Bronchial epithelial cell (primary cell): ENCODE data around the gene FAM167B. TPM values are rescaled to one million over a fixed set of nuclear protein-coding genes. Genes with fewer than 3 reads are reported as not detected.

Experiments used
- DNase-seq: peaks from one replicate; pipeline ENCODE4 v3.0.0-alpha.2; 2010; ENCODE audit warnings: low read depth
- FAIRE-seq: peaks from 2 replicates; lab custom pipeline; 2011; peaks lifted over from hg19 to GRCh38; lab: Jason Lieb, UNC
- H3K27me3 ChIP-seq: 2 replicates; pipeline ENCODE4 v1.5.1; 2011; ENCODE audit warnings: low read length; ENCODE audit not compliant: control insufficient read depth, insufficient read depth
- H3K36me3 ChIP-seq: 2 replicates; pipeline ENCODE4 v1.5.1; 2011; ENCODE audit warnings: low read length; ENCODE audit not compliant: control insufficient read depth, insufficient read depth
- H3K4me3 ChIP-seq: 2 replicates; pipeline ENCODE4 v1.5.1; 2011; ENCODE audit warnings: mild to moderate bottlenecking, low read depth, low read length, control low read depth
- total RNA-seq: library from RNA; depleted of rRNA; stranded (reverse); fragments of >200 nt; gene quantifications from 2 replicates; pipeline ENCODE4 v1.2.1, GENCODE V29; 2014
- TF ChIP-seq, protein P1 (sequence below): IDR thresholded peaks from 2 replicates; pipeline ENCODE4 v1.5.1; 2011; ENCODE audit warnings: mild to moderate bottlenecking, moderate library complexity, low read length, control low read depth, inconsistent platforms; ENCODE audit not compliant: insufficient read depth, severe bottlenecking

Gene FAM167B
- total RNA-seq, 1 donor from 2014 or later: 0.26 TPM

DNA sequence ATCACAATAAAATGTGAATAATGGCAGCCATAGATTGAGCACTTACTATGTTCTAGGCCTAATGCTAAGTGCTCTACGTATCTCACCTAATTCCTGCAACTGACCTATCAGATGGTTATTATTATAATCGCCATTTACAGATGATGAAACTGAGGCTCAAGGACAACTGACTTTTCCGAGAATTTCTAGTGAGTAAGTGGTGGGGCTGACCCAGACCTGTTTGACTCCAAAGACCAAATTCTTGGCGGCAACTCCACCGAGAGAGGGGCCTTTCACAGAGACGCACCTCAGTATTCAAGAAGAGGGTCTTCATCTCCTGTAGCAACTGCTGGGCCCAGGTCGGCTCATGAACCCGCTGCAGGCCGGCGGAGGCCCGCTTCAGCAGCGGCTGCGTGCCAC lies 25.4 kb upstream of the FAM167B start:
- Histone ChIP-seq H3K4me3 (peak overlapping the region; percentile 94), H3K27me3 (no peaks in the 10 kb centered on the region), H3K36me3 (peaks cover 17% of the 10 kb centered on the region)
- DNase-seq (no peak), FAIRE-seq (no peak)
- TF ChIP-seq, protein P1, sequence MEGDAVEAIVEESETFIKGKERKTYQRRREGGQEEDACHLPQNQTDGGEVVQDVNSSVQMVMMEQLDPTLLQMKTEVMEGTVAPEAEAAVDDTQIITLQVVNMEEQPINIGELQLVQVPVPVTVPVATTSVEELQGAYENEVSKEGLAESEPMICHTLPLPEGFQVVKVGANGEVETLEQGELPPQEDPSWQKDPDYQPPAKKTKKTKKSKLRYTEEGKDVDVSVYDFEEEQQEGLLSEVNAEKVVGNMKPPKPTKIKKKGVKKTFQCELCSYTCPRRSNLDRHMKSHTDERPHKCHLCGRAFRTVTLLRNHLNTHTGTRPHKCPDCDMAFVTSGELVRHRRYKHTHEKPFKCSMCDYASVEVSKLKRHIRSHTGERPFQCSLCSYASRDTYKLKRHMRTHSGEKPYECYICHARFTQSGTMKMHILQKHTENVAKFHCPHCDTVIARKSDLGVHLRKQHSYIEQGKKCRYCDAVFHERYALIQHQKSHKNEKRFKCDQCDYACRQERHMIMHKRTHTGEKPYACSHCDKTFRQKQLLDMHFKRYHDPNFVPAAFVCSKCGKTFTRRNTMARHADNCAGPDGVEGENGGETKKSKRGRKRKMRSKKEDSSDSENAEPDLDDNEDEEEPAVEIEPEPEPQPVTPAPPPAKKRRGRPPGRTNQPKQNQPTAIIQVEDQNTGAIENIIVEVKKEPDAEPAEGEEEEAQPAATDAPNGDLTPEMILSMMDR: no peak

DNA sequence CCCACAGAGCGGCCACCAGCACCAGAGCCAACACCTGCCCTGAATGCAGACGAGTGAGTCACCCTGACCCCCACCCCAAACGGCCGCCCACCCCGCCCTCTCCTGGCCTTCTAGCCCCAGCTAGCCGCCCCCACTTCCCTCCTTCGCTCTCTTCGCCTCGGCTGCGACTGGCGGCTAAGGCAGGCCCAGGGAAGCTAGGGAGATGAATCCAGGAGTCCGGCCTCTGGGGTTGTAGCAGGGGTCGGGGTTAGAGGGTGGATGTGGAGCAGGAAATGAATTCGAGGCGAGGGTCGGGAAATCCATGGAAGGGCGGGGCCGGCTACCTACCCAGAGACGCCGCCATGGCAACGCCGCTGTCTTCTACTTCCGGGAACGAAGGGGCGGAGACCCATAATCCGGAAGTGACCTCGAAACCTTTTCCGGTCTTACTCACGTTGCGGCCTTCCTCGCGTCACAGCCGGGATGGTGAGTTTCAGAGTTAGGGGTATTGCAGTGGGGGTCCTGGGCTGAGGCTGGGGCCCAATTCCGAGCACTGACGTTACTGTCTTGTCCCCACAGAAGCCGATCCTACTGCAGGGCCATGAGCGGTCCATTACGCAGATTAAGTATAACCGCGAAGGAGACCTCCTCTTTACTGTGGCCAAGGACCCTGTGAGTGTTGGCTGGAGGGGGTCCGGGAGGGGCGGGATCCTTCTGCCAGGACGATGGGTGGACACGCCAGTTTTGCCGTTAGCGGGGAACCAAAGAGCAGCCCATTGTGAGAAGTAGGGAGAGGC lies 24.9 kb upstream of the FAM167B start, which contains the start of the genes EIF3I and TMEM234:
Gene EIF3I, plus strand, starts transcription at position 428 of the 776 bp plus-strand sequence. Its CDS starts 35 bp downstream, at position 463.
Gene TMEM234, minus strand, starts transcription at position 374 of the 776 bp plus-strand sequence. Its CDS starts 31 bp downstream, at position 343.
- FAIRE-seq (no peak), DNase-seq (peak; percentile 85)
- TF ChIP-seq, protein P1: no peak
- H3K27me3 ChIP-seq: no peaks in the 10 kb centered on the region
- peak within 1 kb of the TSS; percentile 94 for H3K4me3 ChIP-seq
- peaks cover 17% of the 10 kb centered on the region for H3K36me3 ChIP-seq

DNA sequence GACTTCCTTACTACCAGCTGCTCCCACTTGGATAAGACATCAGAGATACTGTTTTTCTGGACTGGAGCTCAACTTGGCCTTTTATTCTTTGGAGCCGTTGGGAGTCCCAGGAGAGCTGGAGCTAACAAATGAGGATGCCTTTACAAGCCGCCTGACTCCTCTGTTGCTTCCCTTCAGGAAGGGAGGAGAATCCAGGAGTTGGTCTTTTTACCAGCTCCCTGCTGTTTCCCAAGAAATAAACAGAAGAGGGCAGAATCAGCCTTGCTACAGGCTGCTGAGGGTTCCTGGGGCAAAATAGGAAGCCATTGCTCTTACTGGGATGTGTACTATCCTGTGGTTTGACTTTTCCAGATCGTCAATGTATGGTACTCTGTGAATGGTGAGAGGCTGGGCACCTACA lies 23.3 kb upstream of the FAM167B start:
- peaks cover 25% of the 10 kb centered on the region for H3K36me3 ChIP-seq
- FAIRE-seq: no peak

DNA sequence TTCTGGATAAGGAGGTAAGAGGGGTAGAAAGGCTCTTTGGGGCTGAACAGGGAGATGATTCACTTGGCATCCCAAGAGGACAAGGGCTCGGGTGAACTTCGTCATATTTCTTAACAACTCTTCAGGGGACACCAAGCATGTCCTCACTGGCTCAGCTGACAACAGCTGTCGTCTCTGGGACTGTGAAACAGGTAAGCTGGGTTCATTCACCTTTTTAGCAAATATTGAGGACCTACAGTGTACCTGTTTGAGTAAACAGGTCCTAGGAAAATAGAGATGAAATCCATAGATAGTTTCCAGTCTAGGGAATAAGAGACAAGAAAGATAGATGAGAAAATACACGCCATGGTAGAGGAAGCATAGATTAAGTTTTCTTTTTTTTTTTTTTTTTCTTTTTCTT lies 22.7 kb upstream of the FAM167B start:
- H3K36me3 ChIP-seq: peaks cover 28% of the 10 kb centered on the region

More for the DNA sequence above, 23.3 kb upstream of the FAM167B start:
- no peak for DNase-seq
- no peak overlapping the region for H3K4me3 ChIP-seq
- no peaks in the 10 kb centered on the region for H3K27me3 ChIP-seq
- TF ChIP-seq, protein P1: no peak

DNA sequence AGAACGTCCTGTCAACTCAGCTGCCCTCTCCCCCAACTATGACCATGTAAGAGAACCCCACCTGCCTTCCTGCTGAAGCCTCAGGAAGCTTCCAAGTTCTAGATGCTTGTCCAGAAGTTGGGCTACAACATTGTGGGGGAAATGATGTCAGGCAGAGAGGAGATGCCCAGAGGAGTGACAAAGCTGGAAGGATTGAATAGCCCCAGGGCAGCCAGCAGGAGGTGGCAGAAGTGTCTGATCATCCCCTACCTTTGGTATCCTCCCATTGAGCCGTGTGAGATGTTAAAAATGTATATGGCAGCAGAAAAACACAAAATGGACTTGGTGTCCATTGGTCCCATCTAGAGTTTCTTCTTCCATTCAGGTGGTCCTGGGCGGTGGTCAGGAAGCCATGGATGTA lies 18.3 kb upstream of the FAM167B start:
- Histone ChIP-seq H3K36me3 (peaks cover 30% of the 10 kb centered on the region), H3K27me3 (no peaks in the 10 kb centered on the region), H3K4me3 (no peak overlapping the region)
- FAIRE-seq (no peak), DNase-seq (no peak)
- TF ChIP-seq, protein P1: no peak

More for the DNA sequence above, 22.7 kb upstream of the FAM167B start:
- no peaks in the 10 kb centered on the region for H3K27me3 ChIP-seq
- TF ChIP-seq, protein P1: no peak
- DNase-seq (no peak), FAIRE-seq (no peak)
- H3K4me3 ChIP-seq: no peak overlapping the region
